Measurements from ENCODE around the gene INPP5A.
"Not testable (repeated sequence)": the region's sequence is repeated elsewhere in the genome, so short reads cannot be mapped to it uniquely, and the experiment has no call there.

The INPP5A gene

GRCh38 chr10:132793871-132794849 is 256.6 kb downstream of the INPP5A start:
- DNase-seq, result no peak

GRCh38 chr10:132796846-132797245 is 259.3 kb downstream of the INPP5A start:
- DNase-seq, result no peak

- DNase-seq, result not testable (repeated sequence)
These were observed 260.4 kb downstream of the INPP5A start for GRCh38 chr10:132797986-132798385.

DNA sequence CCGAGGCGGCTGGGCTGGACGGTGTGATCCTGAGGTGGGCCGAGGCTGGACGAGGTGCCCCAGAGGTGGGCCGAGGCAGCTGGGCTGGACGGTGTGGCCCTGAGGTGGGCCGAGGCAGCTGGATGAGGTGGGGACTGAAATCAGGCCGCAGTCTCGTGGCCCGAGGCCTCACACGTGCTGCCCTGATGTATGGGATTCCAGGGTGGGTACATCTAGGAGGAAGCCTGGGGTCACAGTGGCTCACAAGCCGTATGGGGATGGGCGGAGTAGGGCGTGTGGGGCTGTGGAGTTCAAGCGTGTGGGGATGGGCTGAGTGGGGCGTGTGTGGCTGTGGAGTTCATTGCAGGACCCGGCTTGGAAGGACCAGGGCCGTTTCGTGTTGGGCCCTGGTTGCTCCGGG is 260.8 kb downstream of the INPP5A start:
- DNase-seq, result no peak

DNA sequence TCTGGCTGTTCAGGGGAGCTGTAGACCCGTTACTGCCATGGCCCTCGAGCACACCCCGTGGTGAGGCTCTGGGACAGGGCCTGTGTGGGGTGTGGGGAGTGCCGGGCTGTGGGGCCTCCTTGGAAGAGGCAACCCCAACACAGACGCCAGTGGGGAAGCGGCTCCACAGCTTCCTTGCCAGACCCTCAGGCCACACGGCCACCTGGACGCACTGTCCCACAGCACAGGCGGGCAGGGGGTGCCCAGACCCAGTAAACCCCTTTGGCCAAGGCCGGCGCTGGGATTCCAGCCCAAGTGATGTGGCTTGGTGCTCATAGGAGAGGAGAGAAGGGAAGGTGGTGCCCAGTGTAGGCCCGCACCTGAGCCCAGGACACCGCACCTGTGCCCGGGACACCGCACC is 261.3 kb downstream of the INPP5A start:
- no peak for DNase-seq

- DNase-seq, result no peak
These were observed 262.3 kb downstream of the INPP5A start for GRCh38 chr10:132799865-132800264.

DNA sequence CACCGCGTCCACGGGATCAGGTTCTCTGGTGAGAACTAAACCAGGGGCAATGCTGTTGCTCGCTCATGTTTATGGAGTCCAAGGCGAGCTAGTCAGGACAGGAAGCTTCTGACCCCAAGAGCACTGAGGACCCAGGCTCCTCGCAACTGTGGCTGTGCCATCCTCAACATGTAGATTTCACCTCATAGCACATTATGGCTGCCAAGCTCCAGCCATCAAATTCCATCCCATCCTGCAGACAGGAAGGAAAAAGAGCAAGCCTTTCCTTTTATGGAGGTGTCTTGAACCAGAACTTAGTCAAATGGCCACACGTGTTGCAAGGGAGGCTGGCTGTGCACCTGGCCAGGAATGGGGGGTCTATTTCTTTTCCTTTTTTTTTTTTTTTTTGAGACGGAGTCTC is 264.5 kb downstream of the INPP5A start:
- no peak for DNase-seq

DNA sequence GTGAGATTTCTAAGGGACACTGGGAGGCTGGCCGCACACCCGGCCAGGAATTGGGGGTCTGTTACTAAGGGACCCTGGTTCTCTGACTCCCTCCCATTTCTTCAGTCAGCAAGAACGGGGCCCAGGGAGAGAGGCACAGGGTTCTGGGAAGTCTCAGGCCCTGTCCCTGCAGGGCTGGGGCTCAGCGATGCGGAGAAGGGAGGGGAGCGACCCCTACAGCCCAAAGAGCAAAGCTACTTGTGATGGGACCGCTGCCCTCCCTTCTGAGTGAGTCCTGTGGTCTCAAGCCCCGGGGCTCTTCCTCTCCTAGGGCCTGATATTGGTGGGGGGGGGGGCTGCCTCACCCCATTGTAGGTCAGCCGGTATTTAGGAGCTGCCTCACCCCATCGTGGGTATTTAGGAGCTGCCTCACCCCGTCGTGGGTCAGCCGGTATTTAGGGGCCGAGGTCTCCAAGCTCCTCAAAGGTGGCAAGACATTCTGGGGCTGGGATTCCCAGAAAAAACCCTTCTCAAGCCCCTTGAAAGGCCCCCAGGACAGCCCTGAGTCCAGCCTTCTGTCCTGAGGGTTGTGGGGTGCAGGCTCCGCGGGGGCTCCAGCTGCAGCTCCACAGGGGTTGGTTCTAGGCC is 265.2 kb downstream of the INPP5A start:
- no peak for DNase-seq

- no peak for DNase-seq
These were observed 266.0 kb downstream of the INPP5A start for GRCh38 chr10:132803416-132804210.

- no peak for DNase-seq
These were observed 266.7 kb downstream of the INPP5A start for GRCh38 chr10:132804287-132804686.

- DNase-seq, result no peak
These were observed 267.3 kb downstream of the INPP5A start for GRCh38 chr10:132804785-132805426.

GRCh38 chr10:132805599-132805998 is 268.0 kb downstream of the INPP5A start:
- no peak for DNase-seq

DNA sequence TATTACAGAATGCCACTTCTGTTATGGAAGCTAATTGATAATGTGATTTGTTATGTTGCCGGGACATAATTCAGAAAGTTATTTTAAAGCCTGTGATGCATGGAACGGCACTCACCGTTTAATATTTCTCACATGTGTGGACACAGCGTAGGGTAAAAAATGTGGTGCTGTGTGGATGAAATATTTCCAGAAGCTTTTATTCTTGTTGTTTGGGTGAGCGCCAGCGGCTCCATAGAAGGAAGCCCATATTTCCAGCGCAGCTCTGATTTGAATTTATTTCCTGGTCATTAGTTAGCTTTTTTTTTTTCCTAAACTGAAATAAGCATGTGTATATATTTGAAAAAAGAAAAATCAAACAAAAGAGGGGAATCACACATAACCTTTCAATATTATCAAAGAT is 268.5 kb downstream of the INPP5A start:
- no peak for DNase-seq

DNA sequence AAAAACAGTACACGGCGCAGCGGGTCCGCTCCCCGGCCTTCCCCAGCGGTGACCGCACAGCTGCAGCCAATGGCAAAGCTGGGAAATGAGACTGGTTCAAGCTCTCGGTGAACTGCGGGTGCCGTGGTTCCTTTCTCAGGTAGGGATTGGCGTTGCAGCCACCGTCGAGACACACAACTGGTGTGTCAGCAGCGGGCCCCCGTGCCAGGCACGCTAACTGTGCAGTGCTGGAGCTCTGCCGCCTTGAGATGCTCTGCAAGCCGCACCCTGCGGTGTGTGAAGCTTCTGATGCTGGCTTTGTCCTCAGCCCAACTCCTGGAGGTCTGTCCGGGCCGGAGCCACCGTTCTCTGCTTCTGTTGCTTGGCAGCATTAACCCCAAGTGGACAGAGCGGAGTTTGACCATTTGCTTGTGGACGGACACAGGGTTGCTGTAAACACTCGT is 269.0 kb downstream of the INPP5A start:
- no peak for DNase-seq

DNA sequence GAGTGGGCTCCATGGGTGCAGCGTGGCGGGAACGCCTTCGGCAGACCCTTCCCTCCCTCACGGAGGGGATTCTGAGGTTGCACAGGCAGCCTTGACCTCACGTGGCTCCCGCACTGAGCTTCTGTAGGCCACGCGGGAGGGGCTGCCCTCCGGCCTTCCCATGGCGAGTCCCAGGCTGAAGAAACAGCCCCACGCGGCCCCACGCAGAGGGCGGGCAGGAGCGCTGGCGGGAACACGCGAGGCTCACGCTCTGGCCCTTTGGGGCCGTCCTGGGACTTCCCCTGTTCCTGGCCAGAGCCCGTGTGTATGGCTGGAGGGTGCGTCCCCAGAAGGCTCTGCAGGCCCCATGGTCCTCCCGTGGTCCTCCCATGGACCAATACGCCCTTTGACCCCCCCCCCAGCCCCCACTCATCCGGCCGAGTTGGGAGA is 270.0 kb downstream of the INPP5A start:
- DNase-seq, result no peak

DNA sequence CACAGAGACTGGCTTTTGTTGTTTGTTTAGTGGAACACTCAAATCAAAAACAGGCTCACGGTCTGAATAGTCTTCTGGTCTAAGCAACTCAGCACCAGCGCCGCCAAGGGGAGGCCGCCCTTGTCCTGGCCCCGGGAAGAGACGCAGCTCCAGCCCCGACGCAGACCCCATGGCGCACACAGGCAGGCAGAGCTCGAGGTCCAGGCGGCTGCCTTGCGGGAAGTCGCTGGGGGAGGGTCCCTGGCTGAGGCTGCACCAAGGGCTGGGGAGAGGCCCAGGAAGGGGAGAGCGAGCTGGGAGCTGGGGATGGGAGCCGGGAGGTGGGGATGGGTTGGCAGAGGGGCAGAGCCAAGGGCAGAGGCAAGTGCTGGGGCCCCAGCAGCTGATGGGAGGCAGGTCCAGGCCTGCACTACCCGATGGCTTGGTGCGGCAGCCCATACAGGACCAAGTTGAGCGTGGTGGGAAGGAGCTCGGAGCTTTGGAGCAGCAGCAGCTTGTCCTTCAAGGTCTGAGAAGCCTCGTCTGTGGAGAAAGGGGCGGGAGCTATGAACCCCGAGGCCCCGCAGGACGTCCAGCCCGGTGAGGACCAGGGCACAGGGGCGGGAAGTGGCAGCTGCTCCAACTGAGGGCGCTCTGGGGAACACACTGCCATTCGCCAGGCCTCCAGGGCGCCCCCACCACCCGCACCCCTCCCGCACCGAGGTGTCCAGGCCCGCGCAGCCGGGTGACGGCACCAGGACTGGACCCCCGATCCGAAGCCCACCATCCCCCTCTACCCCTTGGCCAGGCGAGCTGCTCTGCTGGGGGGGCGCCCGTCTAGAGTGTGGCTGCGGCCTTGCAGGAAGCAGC is 271.0 kb downstream of the INPP5A start:
- no peak for DNase-seq

DNA sequence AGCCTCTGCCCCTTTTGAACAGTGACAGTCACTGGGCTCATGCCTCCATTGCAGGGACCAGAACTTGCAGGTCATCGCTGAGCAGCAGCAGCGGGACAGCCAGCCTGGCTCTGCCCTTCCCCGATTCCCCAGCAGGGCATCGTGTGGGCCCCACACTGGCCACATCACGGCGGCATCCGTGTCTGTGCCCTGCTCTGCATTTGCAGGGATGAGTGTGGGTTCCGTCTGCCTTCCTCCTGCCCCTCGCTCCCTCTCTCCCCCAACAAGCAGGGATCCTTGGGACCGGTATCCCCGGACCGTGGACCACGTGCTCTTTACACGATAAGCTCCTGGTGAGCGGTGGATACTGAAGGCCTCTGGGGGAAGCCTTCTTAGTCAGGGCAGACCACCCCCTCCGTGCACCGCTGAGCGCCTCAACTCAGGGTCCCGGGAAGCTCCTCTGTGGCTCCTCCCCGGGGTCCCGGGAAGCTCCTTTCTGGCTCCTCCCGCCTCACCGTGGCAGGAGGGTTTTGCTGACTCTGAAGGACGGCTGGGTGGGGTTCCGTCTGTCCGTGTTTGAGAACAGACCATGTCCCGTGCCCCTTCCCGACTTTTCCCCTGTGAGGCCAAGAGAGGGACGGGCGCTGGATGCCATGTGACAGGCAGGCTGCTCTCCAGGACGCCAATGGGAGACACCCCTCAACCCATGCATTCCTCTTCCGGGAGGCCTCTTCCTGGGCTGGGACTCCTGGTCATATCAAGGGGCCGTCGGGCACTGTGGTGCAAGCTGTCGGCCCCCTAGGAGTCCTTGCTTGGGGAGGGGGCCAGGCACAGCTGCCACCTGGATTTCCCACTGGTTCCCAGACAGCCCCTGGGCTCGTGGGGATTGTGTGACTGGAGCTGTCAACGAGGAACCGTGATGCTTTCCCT is 271.9 kb downstream of the INPP5A start:
- DNase-seq, result no peak

- no peak for DNase-seq
These were observed 272.7 kb downstream of the INPP5A start for GRCh38 chr10:132810141-132810806.

- no peak for DNase-seq
These were observed 273.5 kb downstream of the INPP5A start for GRCh38 chr10:132810807-132811700.

Data from CD4-positive, alpha-beta T cell treated with Interleukin-6 for 4 hours (primary cell).